ENCODE data around the gene TSPAN19. TPM values are rescaled to one million over a fixed set of nuclear protein-coding genes. Genes with fewer than 3 reads are reported as not detected.

TSPAN19 gene
- total RNA-seq, 1 experiment from 2014 or later, result not detected

DNA sequence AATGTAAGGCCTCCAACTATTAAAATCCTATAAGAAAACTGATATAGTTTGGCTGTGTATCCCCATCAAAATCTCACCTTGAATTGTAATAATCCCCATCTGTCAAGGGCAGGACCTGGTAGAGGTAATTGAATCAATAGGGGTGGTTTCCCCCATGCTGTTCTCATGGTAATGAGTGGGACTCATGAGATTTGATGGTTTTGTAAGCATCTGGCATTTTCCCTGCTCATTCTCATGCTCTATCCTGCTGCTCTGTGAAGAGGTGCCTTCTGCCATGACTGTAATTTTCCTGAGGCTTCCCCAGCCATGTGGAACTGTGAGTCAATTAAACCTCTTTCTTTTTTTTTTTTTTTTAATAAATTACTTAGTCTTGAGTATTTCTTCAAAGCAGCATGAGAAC lies 31.9 kb downstream of the TSPAN19 start:
- no peaks in the 10 kb centered on the region for H3K27me3 Mint-ChIP-seq (ENCODE audit: low read depth)
- no peaks in the 10 kb centered on the region for H3K79me2 ChIP-seq (ENCODE audit: insufficient read depth, low read length)
- H2BK20ac ChIP-seq (ENCODE audit: low read depth, low read length, poor library complexity, severe bottlenecking), result no peak overlapping the region
- H2BK15ac ChIP-seq (ENCODE audit: low read depth, low read length), result no peak overlapping the region
- H3K79me1 ChIP-seq (ENCODE audit: insufficient read depth, low read depth, low read length, poor library complexity, severe bottlenecking), result no peaks in the 10 kb centered on the region
- H3K9me3 ChIP-seq (ENCODE audit: control insufficient read depth, low read depth, low read length), result no peaks in the 10 kb centered on the region
- H3K23ac ChIP-seq (ENCODE audit: insufficient read length, low read depth, low read length), result no peak overlapping the region
- peak overlapping the region; percentile 17 for H3K4me2 ChIP-seq (ENCODE audit: insufficient read depth, insufficient read length, low read length)
- H3K4me3 Mint-ChIP-seq, result no peak overlapping the region
- no peak overlapping the region for H2BK120ac ChIP-seq (ENCODE audit: low read depth, low read length, poor library complexity, severe bottlenecking)
- peaks cover 0 to 6% of the 10 kb centered on the region in 2 experiments; a peak in 4 of 5 replicates for H3K9me3 Mint-ChIP-seq
- no peak overlapping the region for H3T11ph ChIP-seq (ENCODE audit: low read length)
- peaks cover 0 to 18% (median 8%) of the 10 kb centered on the region in 3 experiments; a peak in 6 of 7 replicates for H3K36me3 Mint-ChIP-seq (ENCODE audit: insufficient read depth in 1 of 3, low read depth in 3 of 3)
- no peaks in the 10 kb centered on the region for H4K20me1 ChIP-seq (ENCODE audit: control insufficient read depth, insufficient read depth, insufficient read length)
- no peak overlapping the region for H3K56ac ChIP-seq (ENCODE audit: insufficient read length, low read depth, low read length)
- H3K27ac Mint-ChIP-seq, result peak overlapping the region in 2 of 3 experiments; percentile 92; a peak in 4 of 7 replicates
- H3K14ac ChIP-seq (ENCODE audit: insufficient read depth, low read length), result no peak overlapping the region
- no peak overlapping the region for H2BK5ac ChIP-seq (ENCODE audit: insufficient read length, low read length)
- no peak overlapping the region for H3K27ac ChIP-seq (ENCODE audit: insufficient read length, low read depth, low read length)
- H3K9ac ChIP-seq (ENCODE audit: extremely low read depth, insufficient read length, low read length), result no peak overlapping the region
- DNase-seq, result no peak
- H3K4ac ChIP-seq (ENCODE audit: low read depth, low read length), result no peak overlapping the region
- TF ChIP-seq, protein P1, sequence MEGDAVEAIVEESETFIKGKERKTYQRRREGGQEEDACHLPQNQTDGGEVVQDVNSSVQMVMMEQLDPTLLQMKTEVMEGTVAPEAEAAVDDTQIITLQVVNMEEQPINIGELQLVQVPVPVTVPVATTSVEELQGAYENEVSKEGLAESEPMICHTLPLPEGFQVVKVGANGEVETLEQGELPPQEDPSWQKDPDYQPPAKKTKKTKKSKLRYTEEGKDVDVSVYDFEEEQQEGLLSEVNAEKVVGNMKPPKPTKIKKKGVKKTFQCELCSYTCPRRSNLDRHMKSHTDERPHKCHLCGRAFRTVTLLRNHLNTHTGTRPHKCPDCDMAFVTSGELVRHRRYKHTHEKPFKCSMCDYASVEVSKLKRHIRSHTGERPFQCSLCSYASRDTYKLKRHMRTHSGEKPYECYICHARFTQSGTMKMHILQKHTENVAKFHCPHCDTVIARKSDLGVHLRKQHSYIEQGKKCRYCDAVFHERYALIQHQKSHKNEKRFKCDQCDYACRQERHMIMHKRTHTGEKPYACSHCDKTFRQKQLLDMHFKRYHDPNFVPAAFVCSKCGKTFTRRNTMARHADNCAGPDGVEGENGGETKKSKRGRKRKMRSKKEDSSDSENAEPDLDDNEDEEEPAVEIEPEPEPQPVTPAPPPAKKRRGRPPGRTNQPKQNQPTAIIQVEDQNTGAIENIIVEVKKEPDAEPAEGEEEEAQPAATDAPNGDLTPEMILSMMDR (conservative IDR thresholded peaks at IDR 0.05), result no peak
- peaks cover 10% of the 10 kb centered on the region; the same call in 1 of the 2 replicates for H3K4me1 ChIP-seq (ENCODE audit: insufficient read depth, low read length)
- H2BK12ac ChIP-seq (ENCODE audit: insufficient read length, low read depth, low read length), result no peak overlapping the region
- no peak overlapping the region for H4K91ac ChIP-seq (ENCODE audit: insufficient read length, low read depth, low read length)
- no peaks in the 10 kb centered on the region for H3K27me3 ChIP-seq (ENCODE audit: insufficient read depth, low read length)
- H4K8ac ChIP-seq (replicated peaks; ENCODE audit: insufficient read length, low read depth, low read length), result no peak overlapping the region
- H2AK5ac ChIP-seq (ENCODE audit: insufficient read length, low read length), result no peak overlapping the region
- no peak overlapping the region for H3K18ac ChIP-seq (ENCODE audit: insufficient read length, low read depth, low read length)
- no peak overlapping the region for H4K5ac ChIP-seq (ENCODE audit: insufficient read length, low read depth, low read length)
- H2AFZ ChIP-seq (ENCODE audit: low read length), result no peak overlapping the region
- H3K4me1 Mint-ChIP-seq, result peaks cover 32 to 40% of the 10 kb centered on the region in 2 experiments
- no peaks in the 10 kb centered on the region for H3K23me2 ChIP-seq (ENCODE audit: insufficient read length, low read depth, low read length, poor library complexity, severe bottlenecking)
